ENCODE measurements around the gene FHOD1. TPM values are rescaled to one million over a fixed set of nuclear protein-coding genes. Genes with fewer than 3 reads are reported as not detected.

FHOD1 gene
- total and polyA plus RNA-seq, 10 donors: 45.6 to 304 (median 147) TPM

GRCh38 chr16:67238278-67238575 is 9.1 kb downstream of the FHOD1 start:
- intact Hi-C loops (cut with DNase I; ENCODE audit: low total_unique reads): no loop called here
- Histone ChIP-seq H3K4me1 (peaks cover 26 to 74% (median 50%) of the 10 kb centered on the region in 6 donors), H3K36me3 (peaks cover 3 to 93% (median 67%) of the 10 kb centered on the region in 6 donors), H3K9me3 (no peaks in the 10 kb centered on the region), H3K27ac (peak overlapping the region in 4 of 8 donors; percentile 5 to 96 (median 72)), H3K4me3 (no peak overlapping the region), H3K27me3 (replicated peaks in 1 of 7) (no peaks in the 10 kb centered on the region)
- no peak for TF ChIP-seq POLR2AphosphoS5 (IDR thresholded peaks at IDR 0.05)
- TF ChIP-seq, protein P1, sequence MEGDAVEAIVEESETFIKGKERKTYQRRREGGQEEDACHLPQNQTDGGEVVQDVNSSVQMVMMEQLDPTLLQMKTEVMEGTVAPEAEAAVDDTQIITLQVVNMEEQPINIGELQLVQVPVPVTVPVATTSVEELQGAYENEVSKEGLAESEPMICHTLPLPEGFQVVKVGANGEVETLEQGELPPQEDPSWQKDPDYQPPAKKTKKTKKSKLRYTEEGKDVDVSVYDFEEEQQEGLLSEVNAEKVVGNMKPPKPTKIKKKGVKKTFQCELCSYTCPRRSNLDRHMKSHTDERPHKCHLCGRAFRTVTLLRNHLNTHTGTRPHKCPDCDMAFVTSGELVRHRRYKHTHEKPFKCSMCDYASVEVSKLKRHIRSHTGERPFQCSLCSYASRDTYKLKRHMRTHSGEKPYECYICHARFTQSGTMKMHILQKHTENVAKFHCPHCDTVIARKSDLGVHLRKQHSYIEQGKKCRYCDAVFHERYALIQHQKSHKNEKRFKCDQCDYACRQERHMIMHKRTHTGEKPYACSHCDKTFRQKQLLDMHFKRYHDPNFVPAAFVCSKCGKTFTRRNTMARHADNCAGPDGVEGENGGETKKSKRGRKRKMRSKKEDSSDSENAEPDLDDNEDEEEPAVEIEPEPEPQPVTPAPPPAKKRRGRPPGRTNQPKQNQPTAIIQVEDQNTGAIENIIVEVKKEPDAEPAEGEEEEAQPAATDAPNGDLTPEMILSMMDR (IDR thresholded peaks at IDR 0.05 in 8 of 11, conservative IDR thresholded peaks at IDR 0.05 in 3 of 11): no peak
- no peak for TF ChIP-seq POLR2A (IDR thresholded peaks at IDR 0.05)
- no peak for DNase-seq
- 93 to 100% (median 95%) methylated on average over 3 of the region's 3 CpGs for WGBS, 5 donors

DNA sequence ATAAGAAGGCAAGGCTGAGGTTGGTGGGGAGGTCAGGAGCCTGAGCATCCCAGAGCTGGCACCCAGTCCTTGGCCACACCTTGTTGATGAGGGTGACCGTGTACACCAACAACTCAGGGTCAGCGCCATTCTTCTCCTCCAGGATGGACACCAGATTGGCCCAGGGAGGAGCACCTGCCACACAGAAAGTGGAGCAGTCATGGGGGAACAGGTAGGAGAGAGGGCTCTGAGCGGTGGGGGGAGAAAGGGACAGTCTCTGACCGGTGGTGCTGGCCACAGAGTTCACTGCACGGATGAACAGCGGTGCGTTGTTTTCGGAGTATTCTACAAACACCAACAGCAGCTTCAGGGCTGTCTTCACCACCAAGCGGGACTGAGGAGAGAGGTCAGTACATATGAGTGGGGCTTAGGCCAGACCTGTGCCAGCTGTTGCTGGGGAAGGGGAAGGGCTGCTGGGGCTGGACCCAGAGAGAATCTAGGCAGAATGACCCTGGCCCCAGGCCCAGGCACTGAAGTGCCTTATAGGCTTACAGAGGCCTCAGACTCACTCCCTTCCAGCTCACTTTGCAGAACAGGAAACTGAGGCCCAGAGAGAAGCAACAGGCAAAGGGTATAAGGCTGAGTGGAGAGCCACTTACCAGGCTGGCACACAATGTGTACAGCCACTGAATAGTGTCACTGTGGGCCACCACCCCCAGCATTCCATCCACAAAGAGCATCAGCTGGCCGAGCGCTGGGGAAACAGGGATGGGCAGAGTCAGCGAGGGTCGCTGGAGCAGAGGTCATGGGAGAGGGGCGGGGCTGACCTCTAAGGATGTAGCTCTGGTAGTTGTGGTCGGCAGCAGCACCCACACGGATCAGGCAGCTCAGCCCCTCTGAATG is 9.6 kb downstream of the FHOD1 start:
- H3K36me3 ChIP-seq: peaks cover 3 to 99% (median 73%) of the 10 kb centered on the region in 6 donors
- no peaks in the 10 kb centered on the region for H3K9me3 ChIP-seq
- peaks cover 22 to 69% (median 44%) of the 10 kb centered on the region in 6 donors for H3K4me1 ChIP-seq
- H3K27ac ChIP-seq: peak overlapping the region in 5 of 8 donors; percentile 43 to 95 (median 52)
- TF ChIP-seq POLR2A (IDR thresholded peaks at IDR 0.05) (no peak), POLR2AphosphoS5 (IDR thresholded peaks at IDR 0.05) (peak in 1 of 3 donors; percentile 26)
- 84 to 87% (median 85%) methylated on average over 16 of the region's 16 CpGs for WGBS, 5 donors
- no peaks in the 10 kb centered on the region for H3K27me3 ChIP-seq (replicated peaks in 1 of 7)
- no peak overlapping the region for H3K4me3 ChIP-seq
- intact Hi-C loops (cut with DNase I; ENCODE audit: low total_unique reads): no loop called here
- peak; percentile 65 for DNase-seq

DNA sequence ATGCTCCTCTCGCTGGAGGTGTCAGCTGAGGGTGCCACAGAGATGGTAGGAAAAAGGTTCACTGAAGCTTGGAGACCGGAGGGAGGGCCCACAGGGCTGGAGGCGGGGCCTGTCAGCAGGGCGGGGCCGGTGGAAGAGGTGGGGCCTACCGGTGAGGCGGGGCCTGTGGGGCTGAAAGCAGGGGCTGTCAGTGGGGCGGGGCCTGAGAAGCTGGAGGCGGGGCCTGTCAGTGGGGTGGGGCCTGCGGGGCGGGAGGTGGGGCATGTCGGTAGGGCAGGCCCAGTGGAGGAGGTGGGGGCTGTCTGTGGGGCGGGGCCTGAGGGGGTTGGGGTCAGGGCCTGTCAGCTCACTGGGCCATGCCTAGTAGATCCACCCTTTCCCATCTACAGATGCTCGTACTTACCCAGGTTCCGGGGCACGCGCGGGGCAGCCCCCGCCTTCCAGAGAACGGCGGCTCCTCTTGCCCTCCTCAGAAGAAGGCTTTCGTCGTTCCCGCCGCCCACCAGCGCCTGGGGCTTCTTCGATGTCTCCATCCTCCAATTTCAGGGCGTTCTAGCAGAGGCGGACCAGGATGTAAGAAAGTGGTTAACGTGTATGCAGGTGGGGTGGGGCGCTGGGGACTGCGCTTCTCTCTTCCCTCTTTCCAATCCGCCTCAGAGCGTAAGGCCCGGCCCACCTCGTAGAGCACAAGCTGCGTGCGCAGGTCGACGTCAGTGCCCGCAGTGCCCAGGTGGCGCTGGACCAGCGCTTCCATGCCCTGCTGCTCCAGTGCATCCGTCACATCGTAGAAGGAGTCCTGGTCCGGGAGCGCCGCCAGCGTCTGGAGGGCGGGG is 10.5 kb downstream of the FHOD1 start:
- Histone ChIP-seq H3K27ac (peak overlapping the region in 5 of 8 donors; percentile 33 to 95 (median 52)), H3K36me3 (peaks cover 3 to 99% (median 77%) of the 10 kb centered on the region in 6 donors), H3K27me3 (replicated peaks in 1 of 7) (no peaks in the 10 kb centered on the region), H3K4me3 (no peak overlapping the region), H3K4me1 (peaks cover 14 to 60% (median 36%) of the 10 kb centered on the region in 6 donors), H3K9me3 (no peaks in the 10 kb centered on the region)
- peak; percentile 86 for DNase-seq
- WGBS, 5 donors: 83 to 91% (median 88%) methylated on average over 39 to 50 of the region's 50 CpGs
- intact Hi-C loops (cut with DNase I; ENCODE audit: low total_unique reads): no loop called here
- TF ChIP-seq, protein P1 (IDR thresholded peaks at IDR 0.05 in 8 of 11, conservative IDR thresholded peaks at IDR 0.05 in 3 of 11): no peak
- TF ChIP-seq POLR2AphosphoS5 (IDR thresholded peaks at IDR 0.05): peak in 2 of 3 donors; percentile 54 to 72

- H3K36me3 ChIP-seq: peaks cover 7 to 99% (median 85%) of the 10 kb centered on the region in 6 donors
Observed at GRCh38 chr16:67235816-67236562, 11.3 kb downstream of the FHOD1 start.

More at GRCh38 chr16:67235816-67236562, 11.3 kb downstream of the FHOD1 start:
- intact Hi-C loops (cut with DNase I; ENCODE audit: low total_unique reads): no loop called here
- no peak overlapping the region for H3K4me3 ChIP-seq
- H3K4me1 ChIP-seq: peaks cover 8 to 52% (median 29%) of the 10 kb centered on the region in 6 donors
- TF ChIP-seq, protein P1 (IDR thresholded peaks at IDR 0.05 in 8 of 11, conservative IDR thresholded peaks at IDR 0.05 in 3 of 11): no peak
- TF ChIP-seq POLR2AphosphoS5 (IDR thresholded peaks at IDR 0.05) (no peak), POLR2A (IDR thresholded peaks at IDR 0.05) (no peak)
- no peaks in the 10 kb centered on the region for H3K9me3 ChIP-seq
- peak overlapping the region in 4 of 8 donors; percentile 43 to 95 (median 56) for H3K27ac ChIP-seq
- 77 to 88% (median 78%) methylated on average over 17 of the region's 17 CpGs for WGBS, 5 donors
- no peaks in the 10 kb centered on the region for H3K27me3 ChIP-seq (replicated peaks in 1 of 7)
- DNase-seq: peak; percentile 62

All from spleen (tissue), 11 donors.